B cell (primary cell): ENCODE data around the gene CNTN2.

Source experiments
- EZH2 ChIP-seq: IDR thresholded peaks from 2 replicates; pipeline ENCODE4 v1.6.1; 2012; ENCODE audit warnings: borderline replicate concordance, low read depth, mild to moderate bottlenecking, moderate library complexity, low read length; ENCODE audit not compliant: insufficient read depth, poor library complexity, severe bottlenecking
- TF ChIP-seq, protein P1 (sequence below): fragments of 200-600 bp; IDR thresholded peaks from one replicate; pipeline ENCODE4 v1.8.0; 2022; ENCODE audit warnings: antibody characterized with exemption, mild to moderate bottlenecking

DNA sequence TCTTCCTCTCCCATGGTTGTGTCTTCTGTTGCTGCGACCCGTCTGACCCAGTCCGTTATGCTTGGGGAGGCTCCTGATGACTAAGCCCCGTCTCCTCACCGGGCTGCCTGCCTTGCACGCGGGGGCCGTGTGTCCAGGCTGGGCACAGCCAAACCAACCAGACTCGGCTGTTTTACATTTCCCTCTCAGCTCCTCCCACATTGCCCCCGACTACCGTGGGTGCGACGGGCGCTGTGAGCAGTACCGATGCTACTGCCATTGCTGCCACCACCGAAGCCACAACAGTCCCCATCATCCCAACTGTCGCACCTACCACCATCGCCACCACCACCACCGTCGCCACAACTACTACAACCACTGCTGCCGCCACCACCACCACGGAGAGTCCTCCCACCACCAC is 46.0 kb upstream of the CNTN2 start:
- TF ChIP-seq, protein P1, sequence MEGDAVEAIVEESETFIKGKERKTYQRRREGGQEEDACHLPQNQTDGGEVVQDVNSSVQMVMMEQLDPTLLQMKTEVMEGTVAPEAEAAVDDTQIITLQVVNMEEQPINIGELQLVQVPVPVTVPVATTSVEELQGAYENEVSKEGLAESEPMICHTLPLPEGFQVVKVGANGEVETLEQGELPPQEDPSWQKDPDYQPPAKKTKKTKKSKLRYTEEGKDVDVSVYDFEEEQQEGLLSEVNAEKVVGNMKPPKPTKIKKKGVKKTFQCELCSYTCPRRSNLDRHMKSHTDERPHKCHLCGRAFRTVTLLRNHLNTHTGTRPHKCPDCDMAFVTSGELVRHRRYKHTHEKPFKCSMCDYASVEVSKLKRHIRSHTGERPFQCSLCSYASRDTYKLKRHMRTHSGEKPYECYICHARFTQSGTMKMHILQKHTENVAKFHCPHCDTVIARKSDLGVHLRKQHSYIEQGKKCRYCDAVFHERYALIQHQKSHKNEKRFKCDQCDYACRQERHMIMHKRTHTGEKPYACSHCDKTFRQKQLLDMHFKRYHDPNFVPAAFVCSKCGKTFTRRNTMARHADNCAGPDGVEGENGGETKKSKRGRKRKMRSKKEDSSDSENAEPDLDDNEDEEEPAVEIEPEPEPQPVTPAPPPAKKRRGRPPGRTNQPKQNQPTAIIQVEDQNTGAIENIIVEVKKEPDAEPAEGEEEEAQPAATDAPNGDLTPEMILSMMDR: no peak
- TF ChIP-seq EZH2: no peak
